ENCODE results near the gene MRPL55. TPM values are rescaled to one million over a fixed set of nuclear protein-coding genes. Genes with fewer than 3 reads are reported as not detected.
"Not testable (repeated sequence)": the region's sequence is repeated elsewhere in the genome, so short reads cannot be mapped to it uniquely, and the experiment has no call there.

Gene MRPL55
- polyA plus RNA-seq, 3 donors = 36.2 to 38.9 (median 37.8) TPM

DNA sequence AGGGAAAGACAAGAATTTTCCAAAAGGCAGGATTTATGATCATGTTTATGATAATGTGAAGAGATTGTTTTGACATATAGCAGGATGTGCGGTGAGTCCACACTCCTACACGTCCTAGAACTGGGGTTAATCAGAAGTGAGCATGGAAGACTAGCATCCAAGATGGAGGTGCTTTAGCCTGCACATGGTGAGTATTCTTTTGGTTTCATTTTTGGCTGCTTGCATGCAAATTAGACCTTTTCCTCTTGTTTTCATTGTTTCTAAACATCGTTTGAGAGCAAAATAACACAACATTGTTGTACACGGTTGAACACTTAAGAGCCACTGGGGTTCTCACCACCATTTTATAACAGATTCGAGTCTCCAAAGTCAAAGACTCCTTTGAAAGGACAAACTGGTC, 16.1 kb upstream of the MRPL55 start:
- DNase-seq (ENCODE audit: low read depth in 3 of 3, low spot score in 2 of 3) = no peak

- no peak for DNase-seq (ENCODE audit: low read depth in 3 of 3, low spot score in 2 of 3)
These were observed 14.4 kb upstream of the MRPL55 start for GRCh38 chr1:228123505-228123904.

DNA sequence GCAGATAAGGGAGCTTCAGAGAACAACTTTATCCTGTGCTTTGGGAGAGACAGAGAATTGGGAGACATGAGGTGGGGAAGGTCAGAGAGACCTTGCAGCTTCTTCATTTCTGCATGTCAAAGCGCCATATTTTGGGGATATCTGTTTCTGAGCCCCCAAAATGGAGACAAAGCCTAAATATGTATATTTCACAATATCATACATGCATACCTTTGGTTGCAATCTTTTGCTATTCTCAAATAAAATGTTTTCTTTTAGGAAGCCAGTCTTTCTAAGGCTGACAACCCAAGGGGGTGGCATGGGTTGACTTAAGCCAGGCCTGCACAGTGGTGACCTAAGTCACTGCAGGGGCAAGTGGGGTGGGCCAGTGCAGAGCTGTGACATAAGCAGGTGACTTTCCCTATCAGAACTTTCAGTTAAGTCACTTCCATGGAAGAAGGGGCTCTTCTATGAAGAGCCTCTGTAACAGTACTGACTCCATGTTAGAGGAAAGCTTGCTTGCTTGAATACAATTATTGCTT, 13.9 kb upstream of the MRPL55 start:
- DNase-seq (ENCODE audit: low read depth in 3 of 3, low spot score in 2 of 3) = no peak

DNA sequence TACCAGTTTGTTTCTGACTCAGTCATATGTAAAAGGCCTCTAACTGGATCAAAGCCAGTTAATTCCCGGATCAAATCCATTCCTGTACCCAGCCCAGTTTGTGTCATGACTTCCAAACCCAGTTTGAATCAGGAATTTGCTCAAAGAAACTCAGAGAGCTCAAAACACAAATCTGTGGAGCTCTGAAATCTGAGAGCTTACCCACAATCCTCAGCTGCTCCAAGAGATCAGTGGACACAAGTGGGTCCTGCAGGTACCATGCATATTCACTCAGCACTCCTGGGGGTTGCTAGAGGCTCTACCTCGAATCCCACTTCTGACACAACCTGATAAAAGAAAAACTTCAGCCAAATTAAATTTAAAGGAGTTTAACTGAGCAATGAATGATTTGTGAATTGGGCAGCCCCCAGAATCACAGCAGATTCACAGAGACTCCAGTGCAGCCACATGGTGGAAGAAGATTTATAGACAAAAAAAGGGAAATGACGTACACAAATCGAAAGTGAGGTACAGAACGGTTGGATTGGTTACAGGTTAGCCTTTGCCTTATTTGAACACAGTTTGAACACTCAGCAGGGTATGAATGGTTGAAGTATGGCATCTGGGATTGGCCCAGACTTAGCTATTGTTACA, 11.9 kb upstream of the MRPL55 start:
- no peak for DNase-seq (ENCODE audit: low read depth in 3 of 3, low spot score in 2 of 3)

DNA sequence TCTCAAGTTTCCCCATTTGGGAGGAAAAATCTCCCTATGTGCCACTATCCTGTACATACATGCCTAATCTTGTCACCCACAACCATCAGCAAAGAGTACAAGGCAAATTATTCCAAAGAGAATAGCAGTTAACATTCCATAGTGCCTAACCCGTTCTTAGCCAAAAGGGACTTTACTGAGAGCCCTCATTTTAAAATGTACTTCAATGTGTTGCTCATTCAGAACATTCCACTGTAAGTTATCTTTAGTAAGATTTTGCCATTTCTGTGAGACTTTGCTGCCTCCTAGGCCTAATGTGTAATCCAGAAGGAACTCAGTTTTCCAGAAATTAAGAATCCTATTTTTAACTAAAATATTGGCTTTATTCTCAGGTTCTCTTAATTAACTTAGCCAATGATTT, 11.3 kb upstream of the MRPL55 start:
- DNase-seq (ENCODE audit: low read depth in 3 of 3, low spot score in 2 of 3) = no peak

- no peak for DNase-seq (ENCODE audit: low read depth in 3 of 3, low spot score in 2 of 3)
These were observed 8.9 kb upstream of the MRPL55 start for GRCh38 chr1:228118040-228118439.

DNA sequence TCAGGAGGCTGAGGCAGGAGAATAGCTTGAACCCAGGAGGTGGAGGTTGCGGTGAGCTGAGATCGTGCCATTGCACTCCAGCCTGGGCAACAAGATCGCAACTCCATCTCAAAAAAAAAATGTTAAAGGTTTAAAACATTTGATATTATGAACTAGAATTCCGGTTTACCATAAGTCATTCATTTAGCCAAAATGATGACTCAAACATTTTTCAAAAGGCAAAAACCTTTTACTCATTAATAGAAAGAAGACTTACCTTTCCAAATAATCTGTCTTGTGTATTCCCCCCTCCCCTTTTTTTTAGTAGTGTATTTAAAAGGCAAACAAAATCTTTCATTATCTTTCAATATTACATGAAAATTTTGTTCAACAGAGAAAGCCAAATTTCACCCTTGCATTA, 8.2 kb upstream of the MRPL55 start:
- no peak for DNase-seq (ENCODE audit: low read depth in 3 of 3, low spot score in 2 of 3)

DNA sequence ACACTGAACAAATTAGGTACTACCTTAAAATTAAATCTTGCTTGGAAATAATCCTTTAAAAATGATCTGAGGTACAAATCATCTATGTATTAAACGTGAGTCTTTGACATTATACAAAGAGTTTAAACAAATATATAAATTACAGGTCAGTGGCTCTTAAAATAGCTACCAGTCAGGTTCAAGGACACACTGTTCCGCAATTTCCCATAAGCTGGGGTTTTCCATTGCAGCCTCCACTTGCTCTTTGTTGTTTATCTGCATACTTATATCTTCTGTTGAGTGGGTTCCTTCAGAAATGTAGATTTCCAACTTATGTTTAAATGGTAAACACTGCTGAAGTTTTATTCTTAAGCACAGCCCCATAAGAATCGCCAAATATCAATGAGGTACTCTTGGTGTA, 5.7 kb upstream of the MRPL55 start:
- no peak for DNase-seq (ENCODE audit: low read depth in 3 of 3, low spot score in 2 of 3)

- DNase-seq (ENCODE audit: low read depth in 3 of 3, low spot score in 2 of 3) = no peak
These were observed 3.5 kb upstream of the MRPL55 start for GRCh38 chr1:228112617-228113016.

- DNase-seq (ENCODE audit: low read depth in 3 of 3, low spot score in 2 of 3) = no peak
These were observed 3.1 kb upstream of the MRPL55 start for GRCh38 chr1:228112167-228112566.

GRCh38 chr1:228111315-228111714, 2.2 kb upstream of the MRPL55 start:
- DNase-seq (ENCODE audit: low read depth in 3 of 3, low spot score in 2 of 3) = not testable (repeated sequence)

- DNase-seq (ENCODE audit: low read depth in 3 of 3, low spot score in 2 of 3) = no peak
These were observed 1.5 kb upstream of the MRPL55 start for GRCh38 chr1:228110556-228110955.

- no peak for DNase-seq (ENCODE audit: low read depth in 3 of 3, low spot score in 2 of 3)
These were observed 926 bp upstream of the MRPL55 start for GRCh38 chr1:228109962-228110488.

- no peak for DNase-seq (ENCODE audit: low read depth in 3 of 3, low spot score in 2 of 3)
These were observed 392 bp downstream of the MRPL55 start for GRCh38 chr1:228108742-228109072.

- no peak for DNase-seq (ENCODE audit: low read depth in 3 of 3, low spot score in 2 of 3)
These were observed 926 bp downstream of the MRPL55 start for GRCh38 chr1:228108055-228108690.

DNA sequence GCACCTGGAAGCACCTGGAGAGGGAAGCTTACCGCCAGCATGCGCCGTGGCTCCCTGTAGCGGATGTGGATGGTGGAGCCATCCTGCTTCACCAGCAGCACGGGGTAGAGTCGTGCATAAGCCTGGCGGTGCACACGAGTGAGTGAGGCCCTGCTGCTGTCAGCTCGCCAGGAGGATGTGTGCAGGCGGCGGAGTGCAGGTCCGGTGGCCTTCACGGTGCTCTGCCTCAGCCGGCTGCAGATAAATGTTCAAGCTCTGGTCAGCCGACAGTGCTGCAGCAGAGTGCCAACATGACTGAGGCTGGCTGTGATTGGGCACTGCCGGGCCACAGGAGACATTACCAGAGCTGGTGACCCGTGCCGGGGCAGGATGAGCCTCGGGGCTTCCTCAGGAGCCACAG, 1.5 kb downstream of the MRPL55 start:
- DNase-seq (ENCODE audit: low read depth in 3 of 3, low spot score in 2 of 3) = no peak

DNA sequence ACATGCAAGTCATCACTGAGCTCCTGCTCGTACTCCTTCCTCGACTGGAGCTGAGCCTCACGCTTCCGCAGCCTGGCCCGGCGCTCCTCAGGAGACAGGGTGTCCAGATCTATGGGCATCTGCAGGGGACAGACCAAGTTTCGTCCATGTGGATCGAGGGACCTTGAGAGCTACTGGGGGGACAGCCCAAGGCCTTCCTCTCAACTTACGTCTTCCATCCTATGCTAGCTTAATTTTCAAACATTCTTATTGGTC, 2.4 kb downstream of the MRPL55 start:
- DNase-seq (ENCODE audit: low read depth in 3 of 3, low spot score in 2 of 3) = no peak

GRCh38 chr1:228105996-228106799, 2.9 kb downstream of the MRPL55 start:
- DNase-seq (ENCODE audit: low read depth in 3 of 3, low spot score in 2 of 3) = no peak

GRCh38 chr1:228105270-228105995, 3.7 kb downstream of the MRPL55 start:
- DNase-seq (ENCODE audit: low read depth in 3 of 3, low spot score in 2 of 3) = no peak

- no peak for DNase-seq (ENCODE audit: low read depth in 3 of 3, low spot score in 2 of 3)
These were observed 4.4 kb downstream of the MRPL55 start for GRCh38 chr1:228104526-228105269.
